HEK293 (cell line): ENCODE data around the gene TTC1.

ENCODE experiments used
- CTCF ChIA-PET: fragments of 350-600 bp; formaldehyde crosslinking; extraction: SDS; loops from one replicate; lab custom pipeline; 2021; ENCODE audit warnings: antibody characterized with exemption; lab: Yijun Ruan, JAX
- POLR2A ChIA-PET: fragments of 300-600 bp; formaldehyde crosslinking; extraction: SDS; loops from one replicate; lab custom pipeline; 2020; ENCODE audit warnings: antibody characterized with exemption, inconsistent platforms; lab: Yijun Ruan, JAX
- H3K27ac ChIP-seq: fragments of 200-500 bp; sonication (Bioruptor generic); 2 replicates; pipeline ENCODE4 v1.5.1; 2014; ENCODE audit warnings: low read depth, low read length, control low read depth, inconsistent platforms; ENCODE audit errors: extremely low read depth
- H3K36me3 ChIP-seq, 2 experiments: fragments of 200-500 bp in 1 of 2; sonication (Bioruptor generic) in 1 of 2; 1 replicate in 1 of 2; 2 replicates in 1 of 2; pipeline ENCODE4 v1.5.1; 2014 to 2017; ENCODE audit warnings: inconsistent platforms in 2 of 2, low read length in 2 of 2; ENCODE audit not compliant: control insufficient read depth in 2 of 2, insufficient read depth in 1 of 2
- H3K4me1 ChIP-seq: fragments of 200-500 bp; sonication (Bioruptor generic); 2 replicates; pipeline ENCODE4 v1.5.1; 2014; ENCODE audit warnings: mild to moderate bottlenecking, low read length, inconsistent platforms; ENCODE audit not compliant: control insufficient read depth, insufficient read depth
- H3K4me3 ChIP-seq: 2 replicates; pipeline ENCODE4 v1.5.1; 2011; ENCODE audit warnings: low read depth, mild to moderate bottlenecking, control low read depth, low read length, moderate library complexity
- H3K9me3 ChIP-seq: fragments of 200-500 bp; sonication (Bioruptor generic); 2 replicates; pipeline ENCODE4 v1.5.1; 2014; ENCODE audit warnings: low read depth, low read length, inconsistent platforms; ENCODE audit not compliant: control insufficient read depth, insufficient read depth
- YY1 ChIP-seq: fragments of 450-650 bp; formaldehyde crosslinking; IDR thresholded peaks from 2 replicates; pipeline ENCODE4 v1.5.1; 2018; ENCODE audit warnings: missing biosample characterization, missing genetic modification characterization
- ZIC2 ChIP-seq: fragments of 450-650 bp; formaldehyde crosslinking; IDR thresholded peaks from 2 replicates; pipeline ENCODE4 v1.5.1; 2016; ENCODE audit warnings: missing biosample characterization, missing genetic modification characterization
- ZNF292 ChIP-seq: fragments of 450-650 bp; formaldehyde crosslinking; IDR thresholded peaks from 2 replicates; pipeline ENCODE4 v1.5.1; 2016; ENCODE audit warnings: low read depth, missing biosample characterization, missing genetic modification characterization, borderline replicate concordance
- ZNF558 ChIP-seq: fragments of 450-650 bp; formaldehyde crosslinking; IDR thresholded peaks from 2 replicates; pipeline ENCODE4 v1.5.1; 2016; ENCODE audit warnings: missing biosample characterization, missing genetic modification characterization
- ZNF626 ChIP-seq: fragments of 450-650 bp; sonication (Bioruptor Pico); formaldehyde crosslinking; IDR thresholded peaks from 2 replicates; pipeline ENCODE4 v1.5.1; 2018; ENCODE audit warnings: missing biosample characterization, missing genetic modification characterization, inconsistent platforms
- ZNF654 ChIP-seq: fragments of 450-650 bp; formaldehyde crosslinking; IDR thresholded peaks from 2 replicates; pipeline ENCODE4 v1.5.1; 2016; ENCODE audit warnings: low read depth, missing biosample characterization, missing genetic modification characterization
- ZNF76 ChIP-seq: fragments of 450-650 bp; formaldehyde crosslinking; IDR thresholded peaks from 2 replicates; pipeline ENCODE4; 2016; ENCODE audit warnings: low read depth, missing biosample characterization, missing genetic modification characterization, borderline replicate concordance
- ZNF777 ChIP-seq: fragments of 450-650 bp; formaldehyde crosslinking; IDR thresholded peaks from 2 replicates; pipeline ENCODE4 v1.5.1; 2017; ENCODE audit warnings: missing biosample characterization, missing genetic modification characterization, borderline replicate concordance
- TF ChIP-seq, protein P1 (sequence below): IDR thresholded peaks from 2 replicates; pipeline ENCODE4 v1.6.1; 2011; ENCODE audit warnings: mild to moderate bottlenecking, low read depth, low read length, borderline replicate concordance
- TF ChIP-seq, protein P2 (sequence below): fragments of 450-650 bp; formaldehyde crosslinking; IDR thresholded peaks from 2 replicates; pipeline ENCODE4 v1.5.1; 2017; ENCODE audit warnings: missing biosample characterization, missing genetic modification characterization
- TF ChIP-seq, protein P3 (sequence below): fragments of 450-650 bp; formaldehyde crosslinking; IDR thresholded peaks from 2 replicates; pipeline ENCODE4 v1.5.1; 2016; ENCODE audit warnings: missing biosample characterization, missing genetic modification characterization
- TF ChIP-seq, protein P4 (sequence below): fragments of 450-650 bp; formaldehyde crosslinking; IDR thresholded peaks from 2 replicates; pipeline ENCODE4 v1.5.1; 2016; ENCODE audit warnings: missing biosample characterization, missing genetic modification characterization

Gene TTC1

DNA sequence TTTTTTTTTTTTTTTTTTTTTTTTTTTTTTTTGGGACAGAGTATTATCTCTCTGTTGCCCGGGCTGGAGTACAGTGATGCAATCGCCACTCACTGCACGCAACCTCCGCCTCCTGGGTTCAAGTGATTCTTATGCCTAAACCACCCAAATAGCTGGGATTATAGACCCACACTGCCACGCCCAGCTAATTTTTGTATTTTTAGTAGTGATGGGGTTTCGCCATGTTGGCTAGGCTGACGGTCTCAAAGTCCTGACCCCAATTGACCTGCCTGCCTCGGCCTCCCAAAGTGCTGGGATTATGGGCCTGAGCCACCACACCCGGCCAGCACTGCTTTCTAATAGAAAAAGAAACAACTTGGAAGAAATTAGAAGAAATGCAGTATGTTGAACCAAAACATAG, 39.2 kb downstream of the TTC1 start (continued):
- TF ChIP-seq ZNF558 (no peak), ZIC2 (tag by site-specific recombination) (no peak), ZNF777 (tag by site-specific recombination) (no peak), YY1 (tag by site-specific recombination) (no peak), ZNF76 (tag by site-specific recombination) (no peak)
- TF ChIP-seq, protein P1, sequence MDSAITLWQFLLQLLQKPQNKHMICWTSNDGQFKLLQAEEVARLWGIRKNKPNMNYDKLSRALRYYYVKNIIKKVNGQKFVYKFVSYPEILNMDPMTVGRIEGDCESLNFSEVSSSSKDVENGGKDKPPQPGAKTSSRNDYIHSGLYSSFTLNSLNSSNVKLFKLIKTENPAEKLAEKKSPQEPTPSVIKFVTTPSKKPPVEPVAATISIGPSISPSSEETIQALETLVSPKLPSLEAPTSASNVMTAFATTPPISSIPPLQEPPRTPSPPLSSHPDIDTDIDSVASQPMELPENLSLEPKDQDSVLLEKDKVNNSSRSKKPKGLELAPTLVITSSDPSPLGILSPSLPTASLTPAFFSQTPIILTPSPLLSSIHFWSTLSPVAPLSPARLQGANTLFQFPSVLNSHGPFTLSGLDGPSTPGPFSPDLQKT: no peak
- TF ChIP-seq, protein P2, sequence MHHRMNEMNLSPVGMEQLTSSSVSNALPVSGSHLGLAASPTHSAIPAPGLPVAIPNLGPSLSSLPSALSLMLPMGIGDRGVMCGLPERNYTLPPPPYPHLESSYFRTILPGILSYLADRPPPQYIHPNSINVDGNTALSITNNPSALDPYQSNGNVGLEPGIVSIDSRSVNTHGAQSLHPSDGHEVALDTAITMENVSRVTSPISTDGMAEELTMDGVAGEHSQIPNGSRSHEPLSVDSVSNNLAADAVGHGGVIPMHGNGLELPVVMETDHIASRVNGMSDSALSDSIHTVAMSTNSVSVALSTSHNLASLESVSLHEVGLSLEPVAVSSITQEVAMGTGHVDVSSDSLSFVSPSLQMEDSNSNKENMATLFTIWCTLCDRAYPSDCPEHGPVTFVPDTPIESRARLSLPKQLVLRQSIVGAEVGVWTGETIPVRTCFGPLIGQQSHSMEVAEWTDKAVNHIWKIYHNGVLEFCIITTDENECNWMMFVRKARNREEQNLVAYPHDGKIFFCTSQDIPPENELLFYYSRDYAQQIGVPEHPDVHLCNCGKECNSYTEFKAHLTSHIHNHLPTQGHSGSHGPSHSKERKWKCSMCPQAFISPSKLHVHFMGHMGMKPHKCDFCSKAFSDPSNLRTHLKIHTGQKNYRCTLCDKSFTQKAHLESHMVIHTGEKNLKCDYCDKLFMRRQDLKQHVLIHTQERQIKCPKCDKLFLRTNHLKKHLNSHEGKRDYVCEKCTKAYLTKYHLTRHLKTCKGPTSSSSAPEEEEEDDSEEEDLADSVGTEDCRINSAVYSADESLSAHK (tag by site-specific recombination): no peak
- TF ChIP-seq, protein P3, sequence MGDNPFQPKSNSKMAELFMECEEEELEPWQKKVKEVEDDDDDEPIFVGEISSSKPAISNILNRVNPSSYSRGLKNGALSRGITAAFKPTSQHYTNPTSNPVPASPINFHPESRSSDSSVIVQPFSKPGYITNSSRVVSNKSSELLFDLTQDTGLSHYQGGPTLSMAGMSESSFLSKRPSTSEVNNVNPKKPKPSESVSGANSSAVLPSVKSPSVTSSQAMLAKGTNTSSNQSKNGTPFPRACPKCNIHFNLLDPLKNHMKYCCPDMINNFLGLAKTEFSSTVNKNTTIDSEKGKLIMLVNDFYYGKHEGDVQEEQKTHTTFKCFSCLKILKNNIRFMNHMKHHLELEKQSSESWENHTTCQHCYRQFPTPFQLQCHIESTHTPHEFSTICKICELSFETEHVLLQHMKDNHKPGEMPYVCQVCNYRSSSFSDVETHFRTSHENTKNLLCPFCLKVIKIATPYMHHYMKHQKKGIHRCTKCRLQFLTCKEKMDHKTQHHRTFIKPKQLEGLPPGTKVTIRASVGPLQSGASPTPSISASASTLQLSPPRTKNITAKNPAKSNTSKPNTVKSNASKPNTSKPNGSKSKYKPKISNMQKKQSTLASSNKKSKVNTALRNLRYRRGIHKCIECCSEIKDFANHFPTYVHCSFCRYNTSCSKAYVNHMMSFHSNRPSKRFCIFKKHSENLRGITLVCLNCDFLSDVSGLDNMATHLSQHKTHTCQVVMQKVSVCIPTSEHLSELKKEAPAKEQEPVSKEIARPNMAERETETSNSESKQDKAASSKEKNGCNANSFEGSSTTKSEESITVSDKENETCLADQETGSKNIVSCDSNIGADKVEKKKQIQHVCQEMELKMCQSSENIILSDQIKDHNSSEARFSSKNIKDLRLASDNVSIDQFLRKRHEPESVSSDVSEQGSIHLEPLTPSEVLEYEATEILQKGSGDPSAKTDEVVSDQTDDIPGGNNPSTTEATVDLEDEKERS: no peak
- TF ChIP-seq, protein P4, sequence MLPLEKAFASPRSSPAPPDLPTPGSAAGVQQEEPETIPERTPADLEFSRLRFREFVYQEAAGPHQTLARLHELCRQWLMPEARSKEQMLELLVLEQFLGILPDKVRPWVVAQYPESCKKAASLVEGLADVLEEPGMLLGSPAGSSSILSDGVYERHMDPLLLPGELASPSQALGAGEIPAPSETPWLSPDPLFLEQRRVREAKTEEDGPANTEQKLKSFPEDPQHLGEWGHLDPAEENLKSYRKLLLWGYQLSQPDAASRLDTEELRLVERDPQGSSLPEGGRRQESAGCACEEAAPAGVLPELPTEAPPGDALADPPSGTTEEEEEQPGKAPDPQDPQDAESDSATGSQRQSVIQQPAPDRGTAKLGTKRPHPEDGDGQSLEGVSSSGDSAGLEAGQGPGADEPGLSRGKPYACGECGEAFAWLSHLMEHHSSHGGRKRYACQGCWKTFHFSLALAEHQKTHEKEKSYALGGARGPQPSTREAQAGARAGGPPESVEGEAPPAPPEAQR (tag by site-specific recombination): no peak

DNA sequence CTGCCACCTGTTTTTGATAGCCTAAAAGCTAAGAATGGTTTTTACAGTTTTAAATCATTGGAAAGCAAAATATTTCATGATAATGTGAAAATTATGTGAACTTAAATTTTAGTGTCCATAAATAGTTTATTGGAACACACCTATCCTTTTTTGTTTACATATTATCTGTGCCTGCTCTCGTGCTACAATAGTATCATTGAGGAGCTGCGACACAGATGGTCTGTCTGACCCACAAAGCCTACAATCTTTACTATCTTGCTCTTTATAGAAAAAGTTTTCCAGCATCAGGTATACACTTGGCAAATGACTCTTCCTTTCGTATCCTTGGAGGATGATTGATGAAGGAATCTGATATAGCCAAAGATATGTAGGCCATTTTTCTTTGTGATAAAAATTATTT, 40.2 kb downstream of the TTC1 start:
- no peak for TF ChIP-seq ZNF654 (tag by site-specific recombination)
- no peak for TF ChIP-seq ZNF626 (tag by site-specific recombination)
- Histone ChIP-seq H3K9me3 (no peaks in the 10 kb centered on the region), H3K4me1 (no peaks in the 10 kb centered on the region), H3K27ac (no peak overlapping the region), H3K4me3 (no peak overlapping the region), H3K36me3 (peaks cover 55 to 76% of the 10 kb centered on the region in 2 experiments)
- CTCF ChIA-PET: interaction anchor here (0.5 to 0.7 kb wide), 2 partner anchors 27 to 191 kb away, joined by 4 to 6 read pairs; no protein-coding TSS in a partner anchor
- POLR2A ChIA-PET: no interaction called here

DNA sequence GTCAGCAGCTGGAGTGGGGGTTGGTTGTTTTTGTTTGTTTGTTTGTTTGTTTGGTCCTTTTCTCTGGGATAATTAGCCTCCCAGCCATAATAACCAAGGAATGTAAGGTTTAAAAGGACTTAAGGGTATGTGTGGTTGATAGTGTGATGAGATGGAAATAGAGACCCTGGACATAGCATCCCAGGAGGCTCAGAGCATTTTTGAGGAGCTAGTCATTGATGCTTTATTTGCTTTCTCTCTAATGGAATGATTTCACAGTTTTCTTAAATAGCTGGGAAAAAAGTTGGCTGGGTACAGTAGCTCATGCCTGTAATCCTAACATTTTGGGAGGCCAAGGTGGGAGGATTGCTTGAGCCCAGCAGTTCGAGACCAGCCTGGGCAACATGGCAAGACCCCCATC, 45.1 kb downstream of the TTC1 start:
- H3K9me3 ChIP-seq: no peaks in the 10 kb centered on the region
- ChIA-PET POLR2A (no interaction called here), CTCF (interaction anchor here (1.8 kb wide), 1 partner anchor 27 kb away, joined by 9 read pairs; no protein-coding TSS in a partner anchor)
- no peaks in the 10 kb centered on the region for H3K4me1 ChIP-seq
- peaks cover 42 to 89% of the 10 kb centered on the region in 2 experiments for H3K36me3 ChIP-seq
- no peak overlapping the region for H3K27ac ChIP-seq
- no peak for TF ChIP-seq ZNF292 (tag by site-specific recombination)
- no peak overlapping the region for H3K4me3 ChIP-seq
